SJCRH30 (cell line): ENCODE data around the gene TAS2R40. TPM values are rescaled to one million over a fixed set of nuclear protein-coding genes. Genes with fewer than 3 reads are reported as not detected.
"Not testable (repeated sequence)": the region's sequence is repeated elsewhere in the genome, so short reads cannot be mapped to it uniquely, and the experiment has no call there.

Experiments
- DNase-seq, 2 experiments: peaks; one replicate each; pipeline ENCODE4 v3.0.0-alpha.2; 2015 to 2020
- H3K27ac ChIP-seq: fragments of 250-450 bp; sonication (Bioruptor Pico); 2 replicates; pipeline ENCODE4 v1.5.1; 2020; ENCODE audit warnings: mild to moderate bottlenecking, moderate library complexity
- H3K27me3 ChIP-seq: fragments of 250-450 bp; sonication (Bioruptor Pico); 2 replicates; pipeline ENCODE4 v1.5.1; 2020; ENCODE audit warnings: mild to moderate bottlenecking, moderate library complexity
- H3K36me3 ChIP-seq: fragments of 250-450 bp; sonication (Bioruptor Pico); 2 replicates; pipeline ENCODE4 v1.5.1; 2020; ENCODE audit warnings: mild to moderate bottlenecking, moderate library complexity
- H3K4me1 ChIP-seq: fragments of 250-450 bp; sonication (Bioruptor Pico); 2 replicates; pipeline ENCODE4 v1.5.1; 2020; ENCODE audit warnings: mild to moderate bottlenecking, moderate library complexity
- H3K4me3 ChIP-seq: fragments of 250-450 bp; sonication (Bioruptor Pico); 2 replicates; pipeline ENCODE4 v1.5.1; 2020; ENCODE audit warnings: mild to moderate bottlenecking, moderate library complexity
- H3K9me3 ChIP-seq: fragments of 250-450 bp; sonication (Bioruptor Pico); replicated peaks from 2 replicates; pipeline ENCODE4 v1.5.1; 2020; ENCODE audit warnings: mild to moderate bottlenecking, moderate library complexity
- total RNA-seq: library from RNA; depleted of rRNA; stranded (reverse); fragments of >200 nt; shearing (Covaris generic); gene quantifications from 2 replicates; pipeline ENCODE4 v1.2.3, GENCODE V29; 2014

The TAS2R40 gene
- total RNA-seq, 1 experiment from 2014 or later, result not detected

DNA sequence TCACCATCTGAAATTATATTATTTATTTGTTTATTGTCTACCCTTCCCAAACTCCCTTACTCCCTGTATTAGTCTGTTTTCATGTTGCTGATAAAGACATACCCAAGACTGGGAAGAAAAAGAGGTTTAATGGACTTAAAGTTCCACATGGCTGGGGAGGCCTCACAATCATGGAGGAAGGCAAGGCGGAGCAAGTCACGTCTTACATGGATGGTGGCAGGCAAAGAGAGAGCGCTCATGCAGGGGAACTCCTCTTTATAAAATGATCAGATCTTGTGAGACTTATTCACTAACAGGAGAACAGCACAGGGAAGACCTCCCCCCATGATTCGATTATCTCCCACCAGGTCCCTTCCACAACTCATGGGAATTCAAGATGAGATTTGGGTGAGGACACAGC is 8.4 kb upstream of the TAS2R40 start:
- H3K36me3 ChIP-seq, H3K9me3 ChIP-seq, H3K27me3 ChIP-seq, H3K4me3 ChIP-seq, DNase-seq, H3K4me1 ChIP-seq, H3K27ac ChIP-seq: not testable (repeated sequence)

DNA sequence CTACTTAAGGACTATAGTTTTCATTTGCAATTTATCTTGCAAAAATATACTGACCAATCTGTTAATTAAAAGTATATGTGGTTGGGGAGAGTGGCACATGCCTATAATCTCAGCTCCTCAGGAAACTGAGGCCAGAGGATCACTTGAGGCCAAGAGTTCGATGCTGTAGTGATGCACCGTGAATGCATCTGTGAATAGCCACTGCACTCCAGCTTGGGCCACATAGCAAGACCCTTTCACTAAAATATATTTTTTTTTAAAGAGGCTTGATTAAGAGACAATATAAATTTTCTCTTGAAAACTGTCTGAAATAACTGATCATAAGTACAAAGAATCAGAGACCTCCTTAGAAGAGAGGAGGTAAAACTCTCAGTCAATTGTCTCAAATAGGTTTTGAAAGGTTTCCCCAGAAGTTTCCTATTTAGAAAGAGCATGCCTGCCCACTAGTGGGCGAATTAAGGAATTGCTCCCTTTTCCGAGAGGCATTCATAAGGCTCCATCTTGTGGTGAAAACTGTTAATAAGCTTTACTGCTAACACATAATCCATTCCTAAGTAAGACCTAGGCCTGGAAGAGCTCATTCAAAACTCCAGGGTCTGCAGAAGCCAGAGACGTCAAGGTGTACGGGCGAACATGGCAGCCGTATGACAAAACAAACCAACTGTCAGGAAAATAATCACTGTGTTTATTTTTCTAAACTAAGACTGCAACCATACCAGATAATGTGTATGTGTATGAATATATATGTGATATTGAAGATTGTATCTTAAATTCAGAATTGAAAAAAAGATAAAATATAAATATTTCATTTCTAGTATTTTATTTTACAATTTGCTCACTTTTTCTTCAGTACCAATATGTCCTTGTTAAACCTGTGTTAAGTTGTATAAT is 6.8 kb upstream of the TAS2R40 start:
- Histone ChIP-seq H3K9me3 (no peaks in the 10 kb centered on the region), H3K27me3 (0 out of 2 replicates have a peak, but pooled peaks cover under 1% of the 10 kb centered on the region), H3K36me3 (no peaks in the 10 kb centered on the region), H3K27ac (no peak overlapping the region), H3K4me3 (no peak overlapping the region), H3K4me1 (no peaks in the 10 kb centered on the region)
- DNase-seq, result peak; percentile 46 to 92

DNA sequence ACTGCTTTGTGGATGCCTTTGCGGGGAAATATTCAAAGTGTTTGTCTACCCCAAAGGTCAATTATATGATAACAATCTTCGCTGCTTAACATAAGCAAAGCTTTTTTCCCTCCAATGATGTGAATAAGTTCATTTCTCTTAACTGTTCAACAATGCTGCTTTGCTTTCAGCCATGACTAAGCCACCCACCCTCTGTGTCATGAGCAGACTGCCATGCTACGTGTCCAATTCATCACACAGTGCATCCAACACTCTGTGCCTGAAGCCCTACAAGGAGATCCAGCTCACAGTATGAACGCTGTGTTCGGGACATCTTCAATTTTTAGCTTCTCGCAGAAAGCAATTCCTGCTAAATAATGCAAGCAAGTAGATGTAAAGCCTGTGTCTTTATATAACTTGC is 5.7 kb upstream of the TAS2R40 start:
- Histone ChIP-seq H3K9me3 (no peaks in the 10 kb centered on the region), H3K27me3 (peaks cover 4% of the 10 kb centered on the region; the same call in 1 of the 2 replicates), H3K4me1 (no peaks in the 10 kb centered on the region), H3K4me3 (no peak overlapping the region), H3K27ac (no peak overlapping the region), H3K36me3 (no peaks in the 10 kb centered on the region)
- DNase-seq, result no peak

DNA sequence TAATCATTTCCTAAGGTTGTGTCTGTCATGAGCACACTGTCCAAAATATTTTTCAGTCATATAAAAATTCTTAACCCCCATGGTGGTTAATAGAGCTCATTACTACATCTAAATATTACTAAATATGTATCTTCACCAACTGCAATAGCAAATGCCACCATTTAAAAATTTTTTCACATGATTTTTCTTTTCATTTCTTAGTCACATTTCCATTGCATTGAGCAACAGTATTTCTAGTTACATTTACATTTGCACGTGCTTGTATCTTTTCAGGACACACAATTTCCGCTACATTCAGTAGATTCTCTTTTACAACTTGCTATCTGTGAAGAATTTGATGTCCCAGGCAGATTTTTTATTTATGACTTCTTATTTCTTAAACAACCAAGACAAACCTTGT is 5.2 kb upstream of the TAS2R40 start:
- Histone ChIP-seq H3K4me1 (no peaks in the 10 kb centered on the region), H3K27me3 (peaks cover 5% of the 10 kb centered on the region; the same call in 1 of the 2 replicates)
- no peak for DNase-seq

DNA sequence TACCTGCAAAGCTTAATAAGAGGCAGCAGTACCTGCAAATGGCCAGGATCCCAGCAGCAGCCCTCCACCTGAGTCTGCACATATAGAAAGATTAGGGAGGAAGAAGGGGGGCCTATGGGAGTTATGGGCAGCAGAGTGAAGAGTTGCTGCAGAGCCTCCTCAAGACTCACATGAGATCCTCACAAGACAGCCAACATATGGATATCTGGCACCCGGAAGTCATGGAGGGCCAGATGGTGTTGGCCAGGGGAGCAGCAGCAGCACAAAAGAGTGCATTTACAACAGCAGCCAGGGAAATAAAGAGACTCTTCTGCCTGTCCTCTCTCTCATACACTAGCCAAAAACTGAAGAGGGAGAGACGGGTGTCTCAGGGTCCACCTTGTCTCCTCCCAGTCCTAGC is 4.0 kb upstream of the TAS2R40 start:
- no peak overlapping the region for H3K4me3 ChIP-seq
- DNase-seq, result no peak
- H3K4me1 ChIP-seq, result no peaks in the 10 kb centered on the region
- peaks cover 13% of the 10 kb centered on the region; the same call in 1 of the 2 replicates for H3K27me3 ChIP-seq
- H3K36me3 ChIP-seq, result no peaks in the 10 kb centered on the region
- H3K9me3 ChIP-seq, result no peaks in the 10 kb centered on the region
- H3K27ac ChIP-seq, result no peak overlapping the region

More for the DNA sequence above, 5.2 kb upstream of the TAS2R40 start:
- Histone ChIP-seq H3K4me3 (no peak overlapping the region), H3K9me3 (no peaks in the 10 kb centered on the region), H3K36me3 (no peaks in the 10 kb centered on the region), H3K27ac (no peak overlapping the region)

DNA sequence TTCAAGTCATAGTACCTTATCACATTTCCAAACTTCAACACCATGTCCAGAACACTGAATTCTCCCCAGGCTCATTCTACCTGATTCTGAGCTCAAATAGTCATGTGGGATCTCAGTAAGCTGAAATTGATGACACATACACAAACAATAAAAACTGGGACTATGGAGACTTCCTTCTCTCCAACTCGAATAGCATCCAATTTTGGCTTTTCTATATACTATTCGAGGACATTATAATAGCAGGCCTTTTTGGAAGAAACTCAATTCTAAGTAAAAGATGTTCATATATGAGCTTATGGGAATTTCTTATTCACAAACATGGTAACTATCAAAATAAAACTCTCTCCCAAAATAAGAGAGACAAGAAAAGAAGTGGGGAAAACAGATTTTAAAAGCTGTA is 551 bp upstream of the TAS2R40 start:
- no peak overlapping the region for H3K4me3 ChIP-seq
- no peaks in the 10 kb centered on the region for H3K9me3 ChIP-seq
- H3K27ac ChIP-seq, result no peak overlapping the region
- peaks cover 16% of the 10 kb centered on the region for H3K27me3 ChIP-seq
- no peaks in the 10 kb centered on the region for H3K4me1 ChIP-seq
- no peaks in the 10 kb centered on the region for H3K36me3 ChIP-seq
- DNase-seq, result no peak

- no peak overlapping the region for H3K4me3 ChIP-seq
- no peaks in the 10 kb centered on the region for H3K36me3 ChIP-seq
- no peaks in the 10 kb centered on the region for H3K9me3 ChIP-seq
- no peaks in the 10 kb centered on the region for H3K4me1 ChIP-seq
- H3K27me3 ChIP-seq, result peaks cover 16% of the 10 kb centered on the region
- no peak overlapping the region for H3K27ac ChIP-seq
- no peak for DNase-seq
Measured at GRCh38 chr7:143222782-143223181, 945 bp downstream of the TAS2R40 start.

DNA sequence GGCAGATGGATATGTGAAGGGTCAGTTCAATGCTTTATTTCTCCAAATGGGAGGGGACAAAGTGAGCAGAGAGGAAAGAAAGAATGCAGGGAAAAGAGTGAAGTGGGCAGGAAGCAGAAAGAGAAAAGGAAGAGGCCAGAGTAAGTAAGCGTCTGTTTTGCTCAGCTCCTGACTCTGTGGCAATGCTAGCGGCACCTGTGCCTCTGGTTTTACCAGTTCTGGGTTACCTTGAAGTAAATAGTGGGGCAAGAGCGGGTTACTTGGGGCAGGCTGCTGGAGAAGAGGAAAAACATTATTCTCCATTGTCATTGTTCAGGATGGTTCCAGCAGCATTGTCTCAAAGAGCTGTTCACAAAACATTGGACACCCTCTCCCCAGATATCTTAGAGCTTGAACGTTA is 1.9 kb downstream of the TAS2R40 start:
- no peaks in the 10 kb centered on the region for H3K4me1 ChIP-seq
- H3K27ac ChIP-seq, result no peak overlapping the region
- H3K36me3 ChIP-seq, result no peaks in the 10 kb centered on the region
- H3K4me3 ChIP-seq, result no peak overlapping the region
- no peaks in the 10 kb centered on the region for H3K9me3 ChIP-seq
- DNase-seq, result no peak
- peaks cover 16% of the 10 kb centered on the region for H3K27me3 ChIP-seq

DNA sequence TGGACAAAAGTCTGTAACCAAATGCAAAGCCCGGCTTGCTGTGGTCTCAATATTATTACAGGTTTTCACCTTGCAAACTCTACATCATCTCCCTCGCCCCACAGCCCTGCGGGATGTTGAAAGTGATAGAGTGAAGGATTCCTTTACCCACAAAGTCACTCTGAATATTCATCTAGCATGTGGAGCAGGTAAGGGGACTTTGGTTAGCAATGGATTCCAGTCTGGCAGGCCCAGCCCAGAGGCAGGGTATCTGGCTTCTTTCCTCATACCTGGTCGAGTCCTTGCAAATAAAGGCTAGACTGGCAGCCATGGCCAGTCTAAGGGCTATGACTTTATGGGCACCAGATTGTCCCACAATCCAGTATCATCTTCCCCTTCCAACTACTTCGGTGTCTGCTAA is 3.2 kb downstream of the TAS2R40 start:
- Histone ChIP-seq H3K4me3 (no peak overlapping the region), H3K27me3 (peaks cover 16% of the 10 kb centered on the region), H3K9me3 (no peaks in the 10 kb centered on the region), H3K36me3 (no peaks in the 10 kb centered on the region), H3K4me1 (no peaks in the 10 kb centered on the region), H3K27ac (no peak overlapping the region)
- no peak for DNase-seq

- Histone ChIP-seq H3K9me3 (no peaks in the 10 kb centered on the region), H3K4me1 (no peaks in the 10 kb centered on the region), H3K36me3 (no peaks in the 10 kb centered on the region), H3K27ac (no peak overlapping the region), H3K27me3 (peaks cover 3% of the 10 kb centered on the region), H3K4me3 (no peak overlapping the region)
- DNase-seq, result no peak
Measured at GRCh38 chr7:143227806-143228205, 6.0 kb downstream of the TAS2R40 start.

GRCh38 chr7:143229054-143229790 is 7.4 kb downstream of the TAS2R40 start:
- H3K4me1 ChIP-seq, result no peaks in the 10 kb centered on the region
- H3K27ac ChIP-seq, result no peak overlapping the region
- no peaks in the 10 kb centered on the region for H3K36me3 ChIP-seq
- no peaks in the 10 kb centered on the region for H3K9me3 ChIP-seq
- peaks cover 3% of the 10 kb centered on the region; the same call in 1 of the 2 replicates for H3K27me3 ChIP-seq
- peak; percentile 33 to 57 for DNase-seq
- no peak overlapping the region for H3K4me3 ChIP-seq

DNA sequence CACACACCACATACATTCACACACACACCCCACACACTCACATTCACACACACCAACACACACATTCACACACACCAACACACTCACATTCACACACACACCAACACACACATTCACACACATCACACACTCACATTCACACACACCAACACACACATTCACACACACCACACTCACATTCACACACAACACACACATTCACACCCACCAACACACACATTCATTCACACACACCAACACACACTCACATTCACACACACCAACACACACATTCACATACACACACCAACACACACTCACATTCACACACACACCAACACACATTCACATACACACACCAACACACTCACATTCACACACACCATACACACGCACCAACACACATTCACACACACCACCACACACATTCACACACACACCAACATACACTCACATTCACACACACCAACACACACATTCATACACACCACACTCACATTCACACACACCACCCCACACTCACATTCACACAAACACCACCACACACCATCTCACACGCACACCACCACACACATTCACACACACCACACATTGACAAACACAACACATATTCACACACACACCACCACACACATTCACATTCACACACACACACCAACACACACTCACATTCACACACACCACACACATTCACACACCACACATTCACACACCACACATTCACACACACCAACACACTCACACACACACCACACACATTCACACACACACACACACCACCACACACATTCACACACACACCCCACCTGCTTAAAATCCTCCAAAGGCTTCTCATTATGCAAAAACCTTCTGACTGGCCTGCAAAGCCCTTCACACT is 9.0 kb downstream of the TAS2R40 start:
- Histone ChIP-seq H3K9me3 (0 out of 2 replicates have a peak, but pooled peaks cover 2% of the 10 kb centered on the region), H3K27me3 (no peaks in the 10 kb centered on the region), H3K36me3 (no peaks in the 10 kb centered on the region), H3K4me3 (no peak overlapping the region), H3K4me1 (no peaks in the 10 kb centered on the region), H3K27ac (no peak overlapping the region)
- no peak for DNase-seq

- no peak overlapping the region for H3K4me3 ChIP-seq
- no peaks in the 10 kb centered on the region for H3K36me3 ChIP-seq
- no peak overlapping the region for H3K27ac ChIP-seq
- H3K27me3 ChIP-seq, result no peaks in the 10 kb centered on the region
- no peaks in the 10 kb centered on the region for H3K4me1 ChIP-seq
- DNase-seq, result no peak
- H3K9me3 ChIP-seq, result peaks cover 9% of the 10 kb centered on the region; the same call in 1 of the 2 replicates
Measured at GRCh38 chr7:143233816-143234532, 12.1 kb downstream of the TAS2R40 start.

- H3K9me3 ChIP-seq, result peaks cover 9% of the 10 kb centered on the region; the same call in 1 of the 2 replicates
- H3K4me1 ChIP-seq, result no peaks in the 10 kb centered on the region
- DNase-seq, result no peak
- H3K4me3 ChIP-seq, result no peak overlapping the region
- H3K27me3 ChIP-seq, result no peaks in the 10 kb centered on the region
- no peaks in the 10 kb centered on the region for H3K36me3 ChIP-seq
- H3K27ac ChIP-seq, result no peak overlapping the region
Measured at GRCh38 chr7:143234533-143234875, 12.7 kb downstream of the TAS2R40 start.
